CD4-positive, alpha-beta T cell (primary cell): ENCODE results near the gene AZU1. TPM values are rescaled to one million over a fixed set of nuclear protein-coding genes. Genes with fewer than 3 reads are reported as not detected.

Source experiments
- ATAC-seq: fragments of 200-7000 bp; cut with Tn5 transposase; one replicate; pipeline ENCODE4 v1.10.0; 2022; ENCODE audit warnings: mild to moderate bottlenecking; ENCODE audit not compliant: poor library complexity
- CTCF ChIA-PET: fragments of 350-600 bp; sonication (Branson Sonifier 250); formaldehyde crosslinking; loops from one replicate; lab custom pipeline; 2021; ENCODE audit warnings: antibody characterized with exemption, inconsistent platforms; lab: Charles Lee
- POLR2A ChIA-PET: fragments of 350-600 bp; sonication (Branson Sonifier 250); formaldehyde crosslinking; loops from one replicate; lab custom pipeline; 2021; ENCODE audit warnings: antibody characterized with exemption, inconsistent platforms; lab: Charles Lee
- DNase-seq, 14 experiments: peaks; one replicate each; pipeline ENCODE4 v3.0.0-alpha.2; 2013 to 2020; ENCODE audit warnings: mixed read lengths in 2 of 14
- H3K27ac ChIP-seq, 2 donors: one replicate each; pipeline versions ENCODE4 v1.5.1 to v1.7.0; 2013; ENCODE audit warnings: low read length in 2 of 2, low read depth in 1 of 2, mild to moderate bottlenecking in 1 of 2
- H3K27me3 ChIP-seq, 2 experiments: 1 replicate in 1 of 2; 2 replicates in 1 of 2; pipeline versions ENCODE4 v1.6.1 to v1.7.0; 2013; ENCODE audit warnings: low read length in 2 of 2, control low read depth in 1 of 2, mild to moderate bottlenecking in 1 of 2, moderate library complexity in 1 of 2; ENCODE audit not compliant: insufficient read depth in 2 of 2, control insufficient read depth in 1 of 2
- H3K36me3 ChIP-seq: one replicate; pipeline ENCODE4 v1.6.1; 2013; ENCODE audit warnings: low read length, control low read depth; ENCODE audit not compliant: insufficient read depth
- H3K4me1 ChIP-seq: one replicate; pipeline ENCODE4 v1.6.1; 2013; ENCODE audit warnings: low read length, control low read depth; ENCODE audit not compliant: insufficient read depth
- H3K4me3 ChIP-seq: one replicate; pipeline ENCODE4 v1.5.1; 2013; ENCODE audit warnings: mild to moderate bottlenecking, low read length, moderate library complexity
- H3K9me3 ChIP-seq, 2 experiments: 1 replicate in 1 of 2; 2 replicates in 1 of 2; pipeline versions ENCODE4 v1.6.1 to v1.7.0; 2013; ENCODE audit warnings: low read length in 2 of 2, mild to moderate bottlenecking in 2 of 2, control low read depth in 1 of 2, moderate library complexity in 1 of 2; ENCODE audit not compliant: control insufficient read depth in 1 of 2, insufficient read depth in 1 of 2
- H3K27ac Mint-ChIP-seq: one replicate; pipeline ENCODE4 v1.8.0; 2020; ENCODE audit warnings: mixed read lengths
- H3K27me3 Mint-ChIP-seq: one replicate; pipeline ENCODE4 v1.8.0; 2021; ENCODE audit warnings: mixed read lengths
- H3K36me3 Mint-ChIP-seq: one replicate; pipeline ENCODE4 v1.8.0; 2021; ENCODE audit warnings: low read depth, mixed read lengths
- H3K4me1 Mint-ChIP-seq: one replicate; pipeline ENCODE4 v1.8.0; 2021; ENCODE audit warnings: low read depth, mixed read lengths
- H3K4me3 Mint-ChIP-seq: one replicate; pipeline ENCODE4 v1.8.0; 2020; ENCODE audit warnings: mild to moderate bottlenecking, mixed read lengths
- H3K9me3 Mint-ChIP-seq: one replicate; pipeline ENCODE4 v1.8.0; 2020; ENCODE audit warnings: mixed read lengths
- intact Hi-C, 2 experiments: fragments of 100-400 bp; cut with DNase I in 1 of 2; cut with micrococcal nuclease in 1 of 2; formaldehyde crosslinking; loops; one replicate each; pipeline versions ENCODE4 v1.15.1 to v1.9.0; 2023 to 2025; cut with DNase I, micrococcal nuclease
- total RNA-seq, 174 experiments: library from RNA in 2 of 174; stranded (reverse) in 2 of 174; gene quantifications; one replicate each; pipeline ENCODE4 v1.2.3 and lab custom pipeline; 2021 to 2026
- TF ChIP-seq, protein P1 (sequence below): fragments of 200-600 bp; IDR thresholded peaks from one replicate; pipeline ENCODE4 v1.8.0; 2022; ENCODE audit warnings: antibody characterized with exemption, mild to moderate bottlenecking

The AZU1 gene
- total RNA-seq, 2 experiments from 2014 or later: 0.47 to 0.49 TPM

DNA sequence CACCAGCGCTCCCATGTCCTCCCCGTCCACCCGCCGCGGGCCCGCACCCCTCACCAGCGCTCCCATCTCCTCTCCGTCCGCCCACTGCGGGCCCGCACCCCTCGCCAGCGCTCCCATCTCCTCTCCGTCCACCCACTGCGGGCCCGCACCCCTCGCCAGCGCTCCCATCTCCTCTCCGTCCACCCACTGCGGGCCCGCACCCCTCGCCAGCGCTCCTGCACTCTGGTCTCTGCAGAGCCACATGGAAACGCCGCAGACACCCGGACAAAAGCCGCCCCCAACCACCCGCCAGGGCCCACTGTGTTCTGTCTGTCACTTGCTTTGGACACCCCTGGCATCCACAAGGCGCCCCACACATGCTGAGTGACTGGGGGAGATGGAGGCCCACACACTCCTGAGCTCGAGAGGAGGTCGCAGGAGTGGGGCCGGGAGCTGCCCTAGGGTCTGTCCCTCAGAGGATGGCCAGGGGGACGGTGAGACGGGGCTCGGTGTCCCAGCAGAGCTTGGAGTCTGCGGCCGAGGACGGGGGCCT, 39.2 kb downstream of the AZU1 start:
- Histone ChIP-seq H3K4me1 (peaks cover 21% of the 10 kb centered on the region), H3K4me3 (no peak overlapping the region), H3K36me3 (peaks cover 37% of the 10 kb centered on the region), H3K9me3 (peaks cover 0 to under 1% of the 10 kb centered on the region in 2 experiments), H3K27ac (no peak overlapping the region), H3K27me3 (no peaks in the 10 kb centered on the region)
- no peak for ATAC-seq
- H3K9me3 Mint-ChIP-seq: no peaks in the 10 kb centered on the region
- intact Hi-C loops: no loop called here
- POLR2A ChIA-PET: interaction anchor here (0.8 kb wide), 1 partner anchor 53 kb away, joined by 3 read pairs; no protein-coding TSS in a partner anchor
- H3K4me1 Mint-ChIP-seq: peaks cover 29% of the 10 kb centered on the region
- H3K36me3 Mint-ChIP-seq: peaks cover 23% of the 10 kb centered on the region
- no peak for DNase-seq
- TF ChIP-seq, protein P1, sequence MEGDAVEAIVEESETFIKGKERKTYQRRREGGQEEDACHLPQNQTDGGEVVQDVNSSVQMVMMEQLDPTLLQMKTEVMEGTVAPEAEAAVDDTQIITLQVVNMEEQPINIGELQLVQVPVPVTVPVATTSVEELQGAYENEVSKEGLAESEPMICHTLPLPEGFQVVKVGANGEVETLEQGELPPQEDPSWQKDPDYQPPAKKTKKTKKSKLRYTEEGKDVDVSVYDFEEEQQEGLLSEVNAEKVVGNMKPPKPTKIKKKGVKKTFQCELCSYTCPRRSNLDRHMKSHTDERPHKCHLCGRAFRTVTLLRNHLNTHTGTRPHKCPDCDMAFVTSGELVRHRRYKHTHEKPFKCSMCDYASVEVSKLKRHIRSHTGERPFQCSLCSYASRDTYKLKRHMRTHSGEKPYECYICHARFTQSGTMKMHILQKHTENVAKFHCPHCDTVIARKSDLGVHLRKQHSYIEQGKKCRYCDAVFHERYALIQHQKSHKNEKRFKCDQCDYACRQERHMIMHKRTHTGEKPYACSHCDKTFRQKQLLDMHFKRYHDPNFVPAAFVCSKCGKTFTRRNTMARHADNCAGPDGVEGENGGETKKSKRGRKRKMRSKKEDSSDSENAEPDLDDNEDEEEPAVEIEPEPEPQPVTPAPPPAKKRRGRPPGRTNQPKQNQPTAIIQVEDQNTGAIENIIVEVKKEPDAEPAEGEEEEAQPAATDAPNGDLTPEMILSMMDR: no peak
- H3K27ac Mint-ChIP-seq: no peak overlapping the region
- H3K4me3 Mint-ChIP-seq: no peak overlapping the region
- H3K27me3 Mint-ChIP-seq: no peaks in the 10 kb centered on the region
- CTCF ChIA-PET: interaction anchor here (0.6 kb wide), 1 partner anchor 97 kb away, joined by 3 read pairs; no protein-coding TSS in a partner anchor

DNA sequence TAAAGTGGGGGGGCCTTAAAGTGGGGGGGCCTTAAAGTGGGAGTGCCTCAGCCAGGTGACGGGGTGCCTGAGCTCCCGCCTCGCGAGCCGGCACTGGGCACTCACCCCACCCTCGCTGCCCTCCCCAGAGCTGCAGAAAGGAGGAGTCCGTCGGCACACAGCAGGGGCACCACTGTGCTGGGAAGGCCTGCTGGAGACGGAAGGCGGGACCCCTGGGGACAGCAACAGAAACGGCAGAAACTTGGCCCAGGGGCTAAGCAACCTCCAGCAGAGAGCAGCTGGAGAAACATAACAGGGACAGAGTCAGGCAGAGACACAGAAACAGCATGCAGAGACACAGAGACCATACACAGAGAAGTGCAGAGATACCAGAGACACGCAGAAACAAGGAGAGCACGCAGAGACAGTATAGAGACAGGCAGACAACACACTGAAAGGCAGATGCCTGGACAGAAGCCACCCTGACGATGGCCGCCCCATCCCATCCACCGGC, 39.7 kb downstream of the AZU1 start:
- ATAC-seq: no peak
- Mint-ChIP-seq H3K4me1 (peaks cover 32% of the 10 kb centered on the region), H3K27me3 (no peaks in the 10 kb centered on the region), H3K36me3 (peaks cover 23% of the 10 kb centered on the region), H3K9me3 (no peaks in the 10 kb centered on the region), H3K4me3 (no peak overlapping the region), H3K27ac (peak overlapping the region; percentile 27)
- Histone ChIP-seq H3K4me3 (no peak overlapping the region), H3K36me3 (peaks cover 37% of the 10 kb centered on the region), H3K9me3 (no peaks in the 10 kb centered on the region), H3K4me1 (peaks cover 26% of the 10 kb centered on the region), H3K27me3 (no peaks in the 10 kb centered on the region), H3K27ac (no peak overlapping the region)
- CTCF ChIA-PET: interaction anchor here (0.6 kb wide), 1 partner anchor 98 kb away, joined by 3 read pairs; no protein-coding TSS in a partner anchor
- DNase-seq: no peak
- intact Hi-C loops: no loop called here
- TF ChIP-seq, protein P1: no peak
- POLR2A ChIA-PET: interaction anchor here (0.8 kb wide), 1 partner anchor 52 kb away, joined by 3 read pairs; no protein-coding TSS in a partner anchor

DNA sequence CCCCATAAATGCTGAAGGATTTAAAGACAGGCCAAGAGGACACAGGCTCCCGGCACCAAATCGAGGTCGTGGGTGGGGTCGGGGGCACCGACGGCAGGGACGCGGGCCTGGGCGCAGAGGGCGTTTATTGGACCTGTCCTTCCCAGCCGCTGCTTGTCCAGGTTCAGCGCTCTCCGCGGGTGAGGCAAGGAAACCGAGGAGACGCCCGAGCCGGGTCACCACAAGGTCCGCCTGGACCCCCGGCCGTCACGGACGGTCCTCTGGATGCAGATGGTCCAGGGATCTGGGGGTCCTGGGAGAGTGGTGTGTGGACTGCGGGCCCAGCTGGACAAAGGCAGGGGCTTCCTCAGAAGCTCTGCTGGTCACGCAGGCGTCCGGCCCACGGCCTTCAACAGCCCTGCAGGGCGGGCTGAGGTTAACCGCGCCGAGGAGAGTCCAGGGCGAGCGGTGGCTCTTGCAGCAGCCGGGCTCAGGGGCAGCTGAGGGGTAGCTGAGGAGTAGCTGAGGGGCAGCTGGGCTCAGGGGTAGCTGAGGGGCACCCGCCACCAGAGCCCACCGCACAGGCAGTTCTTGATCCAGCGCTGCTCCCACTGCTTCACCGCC, 40.3 kb downstream of the AZU1 start:
- Histone ChIP-seq H3K4me3 (no peak overlapping the region), H3K27me3 (no peaks in the 10 kb centered on the region), H3K9me3 (no peaks in the 10 kb centered on the region), H3K4me1 (peaks cover 23% of the 10 kb centered on the region), H3K27ac (no peak overlapping the region), H3K36me3 (peaks cover 37% of the 10 kb centered on the region)
- DNase-seq: no peak
- TF ChIP-seq, protein P1: no peak
- no peak for ATAC-seq
- Mint-ChIP-seq H3K27ac (peak overlapping the region; percentile 27), H3K4me3 (no peak overlapping the region), H3K36me3 (peaks cover 28% of the 10 kb centered on the region), H3K4me1 (peaks cover 32% of the 10 kb centered on the region), H3K9me3 (no peaks in the 10 kb centered on the region), H3K27me3 (no peaks in the 10 kb centered on the region)
- ChIA-PET POLR2A (interaction anchor here (1.2 kb wide), 1 partner anchor 41 kb away, joined by 3 read pairs; no protein-coding TSS in a partner anchor), CTCF (no interaction called here)
- intact Hi-C loops: no loop called here
